Endothelial cell of umbilical vein (primary cell): Measurements from ENCODE around the gene DDX47. TPM values are rescaled to one million over a fixed set of nuclear protein-coding genes. Genes with fewer than 3 reads are reported as not detected.

Experiments used
- BruUV-seq: library from RNA; stranded (reverse); fragments of 400-500 nt; replicated peaks from 2 replicates; lab custom pipeline; 2021; lab: Mats Ljungman, UMichigan
- CTCF ChIA-PET: fragments of 300-600, 350-600 bp; sonication (Branson Sonifier 250); formaldehyde crosslinking; loops from one replicate; lab custom pipeline; 2021; ENCODE audit warnings: antibody characterized with exemption, inconsistent platforms; lab: Charles Lee
- POLR2A ChIA-PET: fragments of 300-600, 350-600 bp; sonication (Branson Sonifier 250); formaldehyde crosslinking; loops from one replicate; lab custom pipeline; 2021; ENCODE audit warnings: antibody characterized with exemption, inconsistent platforms; lab: Charles Lee
- DNase-seq: peaks from one replicate; pipeline ENCODE4 v3.0.0-alpha.2; 2011; ENCODE audit warnings: low read depth, low spot score
- FAIRE-seq: peaks from 2 replicates; lab custom pipeline; 2011; peaks lifted over from hg19 to GRCh38; lab: Jason Lieb, UNC
- H2AFZ ChIP-seq: 2 replicates; pipeline ENCODE4 v1.6.0; 2012; ENCODE audit warnings: low read depth, low read length, control low read depth, inconsistent platforms
- H3K27ac ChIP-seq: 2 replicates; pipeline ENCODE4 v1.5.1; 2011; ENCODE audit warnings: low read depth, mild to moderate bottlenecking, control low read depth, low read length, moderate library complexity; ENCODE audit not compliant: insufficient read depth
- H3K27me3 ChIP-seq, 2 experiments: 2 replicates each; pipeline versions ENCODE4 v1.6.0 to v1.6.1; 2011; ENCODE audit warnings: low read length in 2 of 2, mixed read lengths in 1 of 2; ENCODE audit not compliant: control insufficient read depth in 2 of 2, insufficient read depth in 2 of 2
- H3K36me3 ChIP-seq, 2 experiments: 2 replicates in 1 of 2; 3 replicates in 1 of 2; pipeline ENCODE4 v1.5.1; 2011; ENCODE audit warnings: low read length in 2 of 2, mild to moderate bottlenecking in 1 of 2, moderate library complexity in 1 of 2; ENCODE audit not compliant: control insufficient read depth in 2 of 2, insufficient read depth in 2 of 2; ENCODE audit errors: extremely low read depth in 1 of 2
- H3K4me1 ChIP-seq: 3 replicates; pipeline ENCODE4 v1.5.1; 2011; ENCODE audit warnings: mild to moderate bottlenecking, low read length; ENCODE audit not compliant: control insufficient read depth, insufficient read depth; ENCODE audit errors: extremely low read depth
- H3K4me2 ChIP-seq: 2 replicates; pipeline ENCODE4 v1.6.1; 2011; ENCODE audit warnings: low read length, control low read depth, mixed read lengths; ENCODE audit not compliant: insufficient read depth
- H3K4me3 ChIP-seq, 3 experiments: fragments of 200-600 bp in 1 of 3; sonication (generic), shearing (Covaris generic) in 1 of 3; replicated peaks in 1 of 3; 2 replicates each; pipeline ENCODE4 v1.5.1; 2011 to 2016; ENCODE audit warnings: control low read depth in 3 of 3, low read length in 3 of 3, mild to moderate bottlenecking in 2 of 3, inconsistent platforms in 1 of 3, low read depth in 1 of 3, moderate library complexity in 1 of 3; ENCODE audit not compliant: insufficient read depth in 1 of 3
- H3K79me2 ChIP-seq: 2 replicates; pipeline ENCODE4 v1.6.0; 2012; ENCODE audit warnings: low read length, inconsistent platforms; ENCODE audit not compliant: control insufficient read depth, insufficient read depth
- H3K9ac ChIP-seq: replicated peaks from 2 replicates; pipeline ENCODE3; 2011; ENCODE audit warnings: low read length, control low read depth; ENCODE audit not compliant: insufficient read depth; ENCODE audit errors: extremely low read depth
- H3K9me1 ChIP-seq: replicated peaks from 3 replicates; pipeline ENCODE4 v1.6.0; 2011; ENCODE audit warnings: mild to moderate bottlenecking, low read length; ENCODE audit not compliant: control insufficient read depth, insufficient read depth; ENCODE audit errors: extremely low read depth
- H3K9me3 ChIP-seq: replicated peaks from 2 replicates; pipeline ENCODE4 v1.5.1; 2012; ENCODE audit warnings: low read length, inconsistent platforms; ENCODE audit not compliant: control insufficient read depth, insufficient read depth
- H4K20me1 ChIP-seq: replicated peaks from 2 replicates; pipeline ENCODE3; 2011; ENCODE audit warnings: mild to moderate bottlenecking, low read length; ENCODE audit not compliant: control insufficient read depth, insufficient read depth; ENCODE audit errors: extremely low read depth
- CTCF ChIP-seq, 2 donors: IDR thresholded peaks; 1 replicate in 1 of 2; 2 replicates in 1 of 2; pipeline ENCODE4 v1.5.1; 2011; ENCODE audit warnings: low read length in 2 of 2, mild to moderate bottlenecking in 2 of 2, moderate library complexity in 2 of 2, control low read depth in 1 of 2, inconsistent platforms in 1 of 2, low read depth in 1 of 2; ENCODE audit not compliant: insufficient read depth in 1 of 2; ENCODE audit errors: extremely low read depth in 1 of 2
- EZH2 ChIP-seq: IDR thresholded peaks from 2 replicates; pipeline ENCODE4 v1.6.1; 2012; ENCODE audit warnings: borderline replicate concordance, low read depth, mild to moderate bottlenecking, moderate library complexity, low read length, inconsistent platforms; ENCODE audit not compliant: severe bottlenecking
- FOS ChIP-seq: IDR thresholded peaks from 2 replicates; pipeline ENCODE4 v1.6.1; 2011; ENCODE audit warnings: mild to moderate bottlenecking, low read length, moderate library complexity, borderline replicate concordance; ENCODE audit not compliant: insufficient read depth
- GATA2 ChIP-seq: IDR thresholded peaks from 2 replicates; pipeline ENCODE4 v1.7.0; 2011; ENCODE audit warnings: low read depth, mild to moderate bottlenecking, moderate library complexity, mixed read lengths, low read length; ENCODE audit not compliant: insufficient read length, insufficient read depth
- JUN ChIP-seq: IDR thresholded peaks from 2 replicates; pipeline ENCODE4 v1.6.1; 2011; ENCODE audit warnings: borderline replicate concordance, low read depth; ENCODE audit not compliant: insufficient read length, insufficient read depth
- MAX ChIP-seq: IDR thresholded peaks from 2 replicates; pipeline ENCODE4 v1.6.1; 2011; ENCODE audit not compliant: insufficient read depth, insufficient read length
- MYC ChIP-seq: IDR thresholded peaks from one replicate; pipeline ENCODE4 v1.6.1; 2011; ENCODE audit warnings: mild to moderate bottlenecking, low read depth, low read length
- POLR2A ChIP-seq: IDR thresholded peaks from 2 replicates; pipeline ENCODE4 v1.6.1; 2012; ENCODE audit warnings: low read depth, mild to moderate bottlenecking, control low read depth, low read length
- POLR2AphosphoS5 ChIP-seq: IDR thresholded peaks from 2 replicates; pipeline ENCODE4 v1.6.1; 2012; ENCODE audit warnings: low read depth, mild to moderate bottlenecking, control low read depth, low read length, moderate library complexity; ENCODE audit not compliant: insufficient read depth
- dilution Hi-C: fragments of 300-500 bp; cut with MboI; formaldehyde crosslinking; loops from one replicate; pipeline ENCODE4 v1.15.0; 2019; ENCODE audit warnings: low sequenced_read_pairs; ENCODE audit not compliant: extremely low pct_ligation_motif_present
- intact Hi-C: fragments of 100-400 bp; cut with micrococcal nuclease; formaldehyde crosslinking; loops from one replicate; pipeline ENCODE4 v1.10.0; 2022
- polyA plus RNA-seq, 4 experiments: library from polyadenylated mRNA; depleted of rRNA in 3 of 4; stranded (reverse) in 3 of 4; unstranded in 1 of 4; fragments of >200 nt; gene quantifications; 2 replicates each; pipeline versions ENCODE4 v1.2.1 to v1.2.3, GENCODE V29; 2011 to 2012; ENCODE audit warnings: missing spikeins in 1 of 4
- total RNA-seq: library from RNA; stranded (reverse); gene quantifications from 2 replicates; pipeline ENCODE4 v1.2.3, GENCODE V29; 2021

DDX47 gene
- total and polyA plus RNA-seq, 2 donors (not counting 3 experiments of a cell fraction or from before 2014, with no cell fraction given) = 73.4 to 74.6 TPM

- no peak overlapping the region for H3K27ac ChIP-seq
- dilution Hi-C loops (no loop called here), intact Hi-C loops (no loop called here)
- FAIRE-seq = no peak
- H3K9me3 ChIP-seq = no peaks in the 10 kb centered on the region
- no peak overlapping the region for H2AFZ ChIP-seq
- CTCF ChIA-PET = interaction anchor here (0.5 to 1.3 kb wide), 2 partner anchors 37 to 49 kb away, joined by 4 read pairs; no protein-coding TSS in a partner anchor
- H3K79me2 ChIP-seq = no peaks in the 10 kb centered on the region
- H3K9ac ChIP-seq = no peak overlapping the region
- TF ChIP-seq POLR2AphosphoS5 = no peak
- TF ChIP-seq EZH2 = no peak
- no peak for TF ChIP-seq CTCF (IDR thresholded peaks at IDR 0.05; ENCODE audit: extremely low read depth in 1 of 2, insufficient read depth in 1 of 2, low read depth in 1 of 2, low read length in 2 of 2)
- no peak for TF ChIP-seq MAX
- DNase-seq = no peak
- POLR2A ChIA-PET = no interaction called here
- no peaks in the 10 kb centered on the region for H4K20me1 ChIP-seq
- no peaks in the 10 kb centered on the region for H3K36me3 ChIP-seq
- no peak overlapping the region for H3K4me2 ChIP-seq
- no peaks in the 10 kb centered on the region for H3K27me3 ChIP-seq
- no peak overlapping the region for H3K4me3 ChIP-seq
- BruUV-seq = no TSS peak
- peaks cover 36% of the 10 kb centered on the region for H3K4me1 ChIP-seq
- H3K9me1 ChIP-seq = no peaks in the 10 kb centered on the region
Measured at GRCh38 chr12:12774791-12775190, 38.4 kb upstream of the DDX47 start.

DNA sequence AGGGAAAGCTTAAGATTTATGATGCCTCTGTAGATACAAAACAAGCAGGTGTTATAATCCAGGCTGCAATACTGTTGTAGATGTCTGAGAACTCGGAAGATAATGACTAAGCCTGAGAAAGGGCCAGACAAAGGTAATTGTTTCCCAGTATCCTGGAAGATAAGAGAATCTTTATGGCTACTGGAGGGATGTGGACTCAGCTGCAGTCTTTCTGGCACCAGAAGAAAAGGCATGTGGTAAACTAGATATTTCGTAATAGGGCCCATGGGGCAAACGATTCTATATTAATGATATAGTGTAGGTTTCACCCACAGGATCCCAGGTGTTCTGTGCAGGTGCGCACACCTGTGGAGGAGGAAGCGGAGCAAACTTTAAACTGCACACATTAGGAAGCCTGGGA is 36.9 kb upstream of the DDX47 start:
- POLR2A ChIA-PET = no interaction called here
- H3K9me1 ChIP-seq = no peaks in the 10 kb centered on the region
- peaks cover 40% of the 10 kb centered on the region for H3K4me1 ChIP-seq
- H4K20me1 ChIP-seq = no peaks in the 10 kb centered on the region
- no TSS peak for BruUV-seq
- DNase-seq (peak; percentile 95), FAIRE-seq (peak; percentile 72)
- dilution Hi-C loops (no loop called here), intact Hi-C loops (loop anchor here (1.0 kb wide), 1 partner anchor 39 kb away; no protein-coding TSS in a partner anchor)
- no peak overlapping the region for H2AFZ ChIP-seq
- CTCF ChIA-PET = interaction anchor here (0.8 to 2.0 kb wide), 5 partner anchors 9 to 60 kb away, joined by 3 to 16 read pairs (median 3); no protein-coding TSS in a partner anchor
- H3K9ac ChIP-seq = no peak overlapping the region
- no peaks in the 10 kb centered on the region for H3K9me3 ChIP-seq
- no peak overlapping the region for H3K4me3 ChIP-seq
- no peaks in the 10 kb centered on the region for H3K79me2 ChIP-seq
- H3K4me2 ChIP-seq = peak overlapping the region; percentile 39
- peak overlapping the region; percentile 61 for H3K27ac ChIP-seq
- no peaks in the 10 kb centered on the region for H3K36me3 ChIP-seq
- TF ChIP-seq MAX = no peak
- TF ChIP-seq FOS = peak; percentile 57
- TF ChIP-seq CTCF (IDR thresholded peaks at IDR 0.05; ENCODE audit: extremely low read depth in 1 of 2, insufficient read depth in 1 of 2, low read depth in 1 of 2, low read length in 2 of 2) = no peak
- no peak for TF ChIP-seq POLR2AphosphoS5
- TF ChIP-seq POLR2A = no peak
- TF ChIP-seq EZH2 = no peak
- TF ChIP-seq JUN = peak; percentile 57
- TF ChIP-seq GATA2 = peak; percentile 83
- TF ChIP-seq MYC = no peak
- H3K27me3 ChIP-seq = no peaks in the 10 kb centered on the region
